SKM-1 treated with dmso at 0.1 percent for 144 hours (cell line): ENCODE data around the gene CCDC82.
A peak's percentile ranks its signal among the peaks of the same experiment; 100 is the strongest.

ENCODE experiments used
- DNase-seq: peaks from one replicate; lab custom pipeline; 2025; ENCODE audit not compliant: unreplicated experiment; lab: John Stamatoyannopoulos, UW

Gene CCDC82

DNA sequence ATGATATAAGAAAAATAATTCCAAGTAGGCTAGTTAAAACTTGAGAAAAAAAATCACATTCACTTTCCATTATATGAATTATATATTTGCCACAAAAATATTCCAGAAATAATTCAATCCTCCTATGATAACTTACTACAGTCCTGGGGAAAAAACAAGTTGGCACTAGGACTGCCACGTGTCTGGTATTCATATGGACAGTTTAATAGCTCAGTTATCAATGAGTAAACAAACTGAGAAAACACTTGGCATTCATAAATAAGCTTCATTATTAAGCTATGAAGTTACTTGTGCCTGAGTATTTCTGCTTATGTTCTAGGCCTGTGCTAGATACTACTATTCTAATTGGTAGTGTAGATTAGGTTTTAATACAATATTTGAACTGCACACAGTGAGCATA is 24.2 kb downstream of the CCDC82 start:
- DNase-seq: no peak

GRCh38 chr11:96361778-96362177 is 27.9 kb downstream of the CCDC82 start:
- no peak for DNase-seq

DNA sequence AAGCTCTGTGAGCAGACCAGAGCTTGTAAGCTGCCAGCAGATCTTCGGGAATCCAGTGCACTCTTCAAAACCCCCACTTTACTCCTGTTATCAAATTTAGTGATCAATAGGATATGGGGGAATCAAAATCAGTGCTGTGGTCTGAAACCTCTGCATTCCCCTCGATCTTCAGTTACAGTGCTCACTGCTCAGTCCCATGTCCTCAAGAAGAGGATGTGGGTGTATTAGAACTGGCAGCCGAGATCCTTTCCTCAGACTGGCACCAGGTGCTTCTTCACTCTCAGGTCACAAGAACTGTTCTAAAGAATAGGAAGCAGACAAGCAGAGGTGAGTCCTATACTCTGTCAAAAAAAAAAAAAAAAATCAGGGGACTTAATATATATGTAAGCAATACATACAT is 31.4 kb downstream of the CCDC82 start:
- no peak for DNase-seq

GRCh38 chr11:96357794-96358193 is 31.9 kb downstream of the CCDC82 start:
- DNase-seq: no peak

DNA sequence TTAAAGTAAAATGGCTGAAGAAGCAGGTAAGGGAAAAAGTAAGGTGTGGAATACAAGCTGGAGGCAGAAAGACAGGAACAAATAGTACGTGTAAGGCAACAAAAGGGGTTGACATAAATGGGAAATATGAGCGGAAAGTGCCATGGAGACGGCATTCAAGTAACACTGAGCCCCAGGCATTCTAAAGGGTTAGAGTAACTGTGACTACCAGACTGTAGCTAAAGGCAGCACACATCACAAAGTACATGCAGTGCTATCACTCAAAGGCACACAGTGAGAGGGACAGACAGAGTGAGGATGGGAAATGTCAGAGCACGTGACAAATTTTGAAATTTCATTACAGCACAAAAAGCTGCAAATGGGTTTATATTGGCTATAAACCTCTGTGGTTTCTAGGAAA is 32.9 kb downstream of the CCDC82 start:
- no peak for DNase-seq

- DNase-seq: peak; percentile 88
These were observed 46.6 kb downstream of the CCDC82 start, which contains the start of gene MAML2 for GRCh38 chr11:96342961-96343711. Gene MAML2 (minus strand): TSS chr11:96343195. CDS start chr11:96341895, 1,300 bp downstream.

DNA sequence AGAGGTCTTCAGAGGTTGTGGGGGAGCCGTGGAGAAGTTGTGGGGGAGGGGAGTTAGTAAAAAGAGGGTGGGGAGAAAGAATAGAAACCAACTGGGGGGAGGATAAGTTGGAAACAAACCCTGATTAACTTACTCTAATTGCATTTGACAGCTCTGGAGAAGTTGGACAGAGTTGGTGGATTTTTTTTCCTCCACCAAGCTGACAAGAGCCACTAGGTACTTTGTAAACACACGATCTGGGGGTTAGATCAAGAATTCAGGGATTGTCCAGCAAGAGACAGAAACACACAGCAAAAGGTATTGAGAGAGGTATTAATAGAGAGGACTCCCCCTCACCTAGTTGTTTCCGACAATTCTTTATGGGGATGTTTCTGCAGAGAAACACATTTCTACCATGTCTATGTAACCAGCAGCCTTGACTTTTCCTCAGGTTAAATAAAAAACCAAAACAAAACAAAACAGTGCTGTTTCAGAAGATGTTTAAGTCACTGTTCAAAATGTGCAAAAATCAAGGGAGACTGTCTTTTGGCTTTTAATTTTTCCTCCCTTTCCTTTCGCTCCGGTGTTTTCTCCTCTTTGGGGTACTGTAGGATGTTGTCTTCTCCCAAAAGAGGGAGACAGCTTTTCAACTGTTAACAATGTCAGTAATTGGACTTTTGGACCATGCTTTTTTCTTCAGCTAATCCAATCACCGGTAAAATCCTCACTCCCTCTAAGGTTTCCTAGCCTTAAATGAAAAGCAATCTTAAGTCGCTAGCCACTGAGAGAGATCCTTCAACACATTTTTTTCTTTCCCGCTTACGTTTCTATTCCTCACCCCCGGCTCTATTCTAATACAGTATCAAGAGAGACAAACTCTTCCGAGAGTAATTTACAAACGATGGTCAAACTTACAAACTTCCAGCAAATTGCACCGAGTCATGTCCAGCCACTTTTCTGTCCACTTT is 47.4 kb downstream of the CCDC82 start:
- DNase-seq: no peak

DNA sequence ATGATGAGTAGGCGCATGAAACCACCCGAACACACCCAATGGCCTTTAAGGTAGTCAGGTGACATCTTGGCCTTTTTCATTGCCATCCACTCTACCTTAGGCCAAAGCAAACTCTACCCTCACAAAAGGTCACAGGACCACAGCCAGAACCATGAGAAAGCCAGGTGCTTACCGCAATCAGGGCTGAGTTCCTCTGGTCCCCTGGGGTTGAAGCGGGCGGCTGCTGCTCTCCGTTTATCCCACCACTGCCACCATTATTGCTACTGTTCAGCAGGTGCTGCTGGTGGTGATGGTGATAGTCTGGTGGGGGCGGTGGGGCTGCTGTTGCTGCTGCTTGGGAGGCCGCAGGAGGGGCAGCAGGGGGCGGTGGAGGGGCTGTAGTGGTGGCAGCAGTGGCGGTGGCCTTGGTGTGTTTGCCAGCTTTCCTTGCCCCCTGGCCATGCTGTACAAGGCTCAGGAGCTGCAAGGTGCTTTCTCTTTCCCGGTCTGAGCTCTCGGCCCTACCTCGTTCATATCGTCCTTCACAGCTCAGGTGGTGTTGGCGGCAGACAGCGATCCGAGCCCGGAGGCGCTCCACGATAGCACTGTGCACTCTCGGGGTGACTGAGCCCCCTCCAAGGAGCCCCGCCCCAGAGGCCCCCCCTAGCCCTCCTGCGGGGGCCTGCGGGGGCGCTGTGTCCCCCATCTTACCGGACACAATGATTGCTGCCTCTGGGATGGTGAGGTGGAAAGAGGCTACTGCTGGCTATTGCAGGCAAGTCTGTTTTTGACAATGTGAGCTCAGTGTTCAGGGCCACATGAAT is 48.3 kb downstream of the CCDC82 start:
- DNase-seq: no peak

GRCh38 chr11:96340555-96340885 is 49.2 kb downstream of the CCDC82 start:
- DNase-seq: no peak

DNA sequence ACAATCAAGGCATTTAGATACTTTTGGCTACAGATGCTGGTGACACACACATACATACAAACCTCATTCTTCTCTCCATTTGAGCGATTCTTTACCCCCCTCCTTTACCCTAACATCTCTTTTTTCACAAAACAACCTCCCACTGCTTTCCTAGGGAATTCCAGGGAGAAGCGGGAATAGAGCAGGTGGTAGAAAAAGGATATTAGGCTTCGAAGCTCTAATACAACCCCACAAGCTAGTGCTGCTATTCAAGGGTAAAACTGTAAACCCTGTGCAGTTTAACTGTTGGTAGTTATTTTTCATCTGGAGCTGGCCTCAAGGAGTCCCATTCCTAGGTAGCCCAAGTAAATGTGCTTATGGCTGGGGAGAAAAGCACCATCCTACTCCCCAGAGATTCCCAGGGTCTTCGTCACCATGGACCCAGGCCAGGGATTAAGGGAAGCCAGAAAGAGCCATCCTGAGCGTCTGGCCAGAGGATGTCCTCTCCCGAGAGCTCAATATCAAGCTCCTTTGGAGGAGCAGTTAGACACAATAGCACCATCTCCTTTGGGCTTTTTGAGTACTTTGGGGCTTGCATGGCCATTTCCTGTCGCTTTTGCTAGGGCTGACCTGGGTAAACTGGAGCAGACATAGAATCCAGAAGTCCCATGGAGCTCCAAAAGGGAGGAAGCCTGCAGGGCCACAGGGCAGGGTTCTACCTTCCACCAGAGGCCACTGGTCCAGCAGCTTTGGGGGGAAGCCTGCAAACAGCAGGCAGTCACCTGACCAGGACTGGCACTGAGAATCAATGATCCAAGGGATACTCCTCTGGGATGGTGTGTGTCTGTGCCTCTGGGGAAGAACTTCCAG is 49.8 kb downstream of the CCDC82 start:
- DNase-seq: no peak

GRCh38 chr11:96338910-96339705 is 50.6 kb downstream of the CCDC82 start:
- peak; percentile 65 for DNase-seq

GRCh38 chr11:96337541-96338431 is 51.9 kb downstream of the CCDC82 start:
- DNase-seq: no peak

DNA sequence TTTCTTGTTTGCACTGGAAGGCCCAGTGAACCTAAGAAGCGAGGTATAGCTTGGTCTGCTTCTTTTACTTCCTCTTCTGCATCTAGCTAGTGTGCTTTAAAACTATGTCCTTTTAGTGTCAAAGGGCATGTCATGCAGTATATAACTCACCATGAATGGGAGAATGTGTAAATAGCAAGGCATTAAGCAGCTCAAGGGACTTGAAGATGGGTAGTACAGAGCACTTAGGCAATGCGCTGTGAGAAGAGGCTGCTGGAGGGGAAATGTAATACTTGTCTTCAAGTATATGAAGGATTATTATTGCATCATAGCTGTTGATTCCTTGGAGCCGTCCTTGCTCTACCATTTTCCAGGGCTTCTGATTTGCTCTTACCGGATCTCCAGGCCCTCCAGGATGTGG is 54.3 kb downstream of the CCDC82 start:
- DNase-seq: no peak

DNA sequence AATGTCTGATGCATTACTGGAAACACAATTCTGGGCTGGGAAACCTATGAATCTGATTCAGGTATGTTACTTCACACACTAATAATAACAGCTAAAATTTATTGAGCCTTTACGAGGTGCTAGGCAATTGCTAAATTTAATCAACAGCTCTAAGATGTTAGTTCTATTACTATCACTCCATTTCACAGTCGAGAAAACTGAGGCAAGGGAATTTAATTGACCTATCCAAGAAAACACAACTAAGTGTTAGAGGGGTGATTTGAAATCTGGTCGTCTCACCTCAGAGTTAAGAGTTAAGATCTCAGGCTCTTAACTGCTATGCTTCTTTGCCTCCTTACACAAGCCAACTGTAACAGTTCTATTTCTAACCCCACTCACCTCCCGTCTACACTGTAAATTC is 55.5 kb downstream of the CCDC82 start:
- no peak for DNase-seq

- no peak for DNase-seq
These were observed 56.5 kb downstream of the CCDC82 start for GRCh38 chr11:96333191-96333719.

- no peak for DNase-seq
These were observed 57.5 kb downstream of the CCDC82 start for GRCh38 chr11:96332126-96332771.

GRCh38 chr11:96331699-96332116 is 58.0 kb downstream of the CCDC82 start:
- no peak for DNase-seq

DNA sequence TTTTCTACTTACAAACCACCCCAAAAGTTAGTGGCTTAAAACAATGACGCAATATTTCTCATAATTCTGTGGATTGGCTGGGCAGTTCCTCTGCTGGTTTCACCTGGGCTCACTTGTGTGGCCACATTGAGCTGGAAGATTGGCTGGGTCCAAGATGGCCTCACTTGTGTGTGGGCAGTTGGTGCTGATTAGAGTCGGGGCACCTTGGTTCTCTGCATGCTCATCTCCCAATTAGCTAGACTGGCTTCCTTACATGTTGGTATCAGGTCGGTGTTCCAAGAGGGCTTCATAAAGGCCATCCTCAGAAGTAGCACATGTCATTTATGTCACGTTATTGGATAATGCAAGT is 59.2 kb downstream of the CCDC82 start:
- no peak for DNase-seq
